Heart left ventricle (tissue), 16 donors: ENCODE data around the gene GLMP. TPM values are rescaled to one million over a fixed set of nuclear protein-coding genes. Genes with fewer than 3 reads are reported as not detected.

Experiments
- ATAC-seq, 4 donors: fragments of 200-7000 bp; cut with Tn5 transposase; one replicate each; pipeline ENCODE4 v1.9.1; 2020 to 2022; ENCODE audit warnings: moderate library complexity in 4 of 4, mild to moderate bottlenecking in 3 of 4, moderate number of reproducible peaks in 1 of 4
- DNase-seq, 5 donors: peaks; one replicate each; pipeline ENCODE4 v3.0.0-alpha.2; 2020
- H3K27ac ChIP-seq, 12 donors: fragments of 200-600 bp; sonication (generic) in 4 of 12; one replicate each; pipeline versions ENCODE4 v1.5.0 to v1.8.0; 2016 to 2022; ENCODE audit warnings: mild to moderate bottlenecking in 2 of 12
- H3K27me3 ChIP-seq, 9 donors: fragments of 200-600 bp; sonication (generic) in 2 of 9; one replicate each; pipeline versions ENCODE4 v1.5.1 to v1.8.0; 2016 to 2022; ENCODE audit warnings: mild to moderate bottlenecking in 3 of 9
- H3K36me3 ChIP-seq, 9 donors: fragments of 200-600 bp; sonication (generic) in 2 of 9; one replicate each; pipeline versions ENCODE4 v1.5.0 to v1.8.0; 2018 to 2022; ENCODE audit warnings: mild to moderate bottlenecking in 2 of 9
- H3K4me1 ChIP-seq, 12 donors: fragments of 200-600 bp; sonication (generic) in 4 of 12; one replicate each; pipeline versions ENCODE4 v1.5.0 to v1.8.0; 2016 to 2022; ENCODE audit warnings: mild to moderate bottlenecking in 3 of 12
- H3K4me3 ChIP-seq, 12 donors: fragments of 200-600 bp; sonication (generic) in 4 of 12; one replicate each; pipeline versions ENCODE4 v1.5.0 to v1.8.0; 2017 to 2022; ENCODE audit warnings: mild to moderate bottlenecking in 9 of 12, moderate library complexity in 4 of 12
- H3K9me3 ChIP-seq, 12 donors: fragments of 200-600 bp; sonication (generic) in 4 of 12; one replicate each; pipeline versions ENCODE4 v1.5.0 to v1.8.0; 2016 to 2022; ENCODE audit warnings: mild to moderate bottlenecking in 1 of 12
- POLR2A ChIP-seq, 2 donors: fragments of 450-650 bp; IDR thresholded peaks; one replicate each; pipeline ENCODE4 v1.6.1; 2017; ENCODE audit warnings: antibody characterized with exemption in 2 of 2, mild to moderate bottlenecking in 2 of 2, moderate library complexity in 2 of 2
- WGBS, 4 donors: extraction: QIAGEN DNeasy Blood & Tissue Kit in 2 of 4; methylation state at CpG; one replicate each; pipeline versions ENCODE4 v1.1.5 to v1.1.7; 2013 to 2018; 5-methylcytosine and 5-hydroxymethylcytosine counted together
- intact Hi-C, 10 donors: fragments of 100-400 bp; cut with DNase I; formaldehyde crosslinking; loops; one replicate each; pipeline versions ENCODE4 v1.11.1 to v1.14.2; 2022
- polyA plus RNA-seq, 2 donors: library from polyadenylated mRNA; stranded (reverse); fragments of 200-250 nt; gene quantifications; one replicate each; pipeline ENCODE4 v1.2.3, GENCODE V29; 2013
- total RNA-seq, 9 donors: library from RNA; depleted of rRNA in 2 of 9; stranded (reverse); fragments of >200 nt in 2 of 9; fragmentation: NEBNext Ultra II Directional in 3 of 9; extraction: Animal tissue kit (Norgen Biotek cat#: 25700) in 3 of 9; gene quantifications; one replicate each; pipeline versions ENCODE4 v1.1.0 to v1.2.4, GENCODE V29; 2016 to 2023
- TF ChIP-seq, protein P1 (sequence below), 12 donors: fragments of 200-600 bp; sonication (generic) in 4 of 12; IDR thresholded peaks; one replicate each; pipeline versions ENCODE4 v1.5.0 to v1.8.0; 2018 to 2022; ENCODE audit warnings: antibody characterized with exemption in 12 of 12, mild to moderate bottlenecking in 5 of 12
- donor health status: ischemic (EF 13 %, LVEDD 7.1; RV severe dilation, severe dysfunction).
- donor health status: healthy with polysubstance abuse.
- donor health status: DM: no; HTN: yes; CAD: no.
- donor health status: DM: no; HTN: no; CAD: no.
- donor health status: ischemic (EF 25% LVEDD 6.9; RV normal size, moderate dysfunction).
- donor health status: ischemic (EF 25% LVEDD 5.7; RV mildly dilated, moderate dysfunction).
- donor health status: healthy.
- donor health status: DM: yes; HTN: yes; CAD: no.
- donor health status: ischemic (EF 35%, LVEDD 5.7; RV mildly dilated, moderate dysfunction).
- donor health status: nonischemic (EF 11% LVEDD 7.7; RV severe dilation, severe dysfunction).
- donor health status: DM: yes; HTN: yes; CAD: no.
- donor health status: PGD.
- donor health status: ischemic (EF 29% LVEDD 5.4; RV normal size, mild dysfunction).
- donor health status: nonischemic (EF 23%, LVEDD 6.1; RV moderate dilation, normal function).

Gene GLMP
- total and polyA plus RNA-seq, 11 donors = 9.1 to 63.8 (median 16.0) TPM

DNA sequence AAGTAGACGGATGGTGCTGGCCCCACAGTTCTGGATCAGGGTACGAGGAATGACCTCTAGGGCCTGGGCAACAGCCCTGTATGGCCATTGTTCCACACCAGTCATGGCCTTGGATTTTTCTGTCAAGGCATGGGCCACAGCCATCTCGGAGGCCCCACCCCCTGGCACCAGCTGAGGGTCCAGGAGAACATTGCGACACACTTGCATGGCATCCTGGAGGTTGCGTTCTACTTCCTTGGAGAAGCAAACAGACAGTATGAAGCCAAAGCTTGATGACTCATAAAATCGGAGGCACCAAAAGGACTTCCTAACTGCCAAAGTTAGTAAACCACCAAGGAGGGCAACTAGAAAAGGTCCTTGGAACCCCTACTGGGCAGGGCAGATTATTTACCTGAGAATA, 15.5 kb upstream of the GLMP start:
- 85 to 92% (median 89%) methylated on average over 5 to 6 of the region's 6 CpGs for WGBS, 4 donors
- no peak overlapping the region for H3K27ac ChIP-seq
- no peak for ATAC-seq
- no peak for DNase-seq
- no peak overlapping the region for H3K4me3 ChIP-seq
- no peaks in the 10 kb centered on the region for H3K9me3 ChIP-seq
- peaks cover 0 to 100% (median 96%) of the 10 kb centered on the region in 9 donors for H3K36me3 ChIP-seq
- no peaks in the 10 kb centered on the region for H3K4me1 ChIP-seq
- H3K27me3 ChIP-seq = no peaks in the 10 kb centered on the region
- no peak for TF ChIP-seq POLR2A (IDR thresholded peaks at IDR 0.05)
- TF ChIP-seq, protein P1, sequence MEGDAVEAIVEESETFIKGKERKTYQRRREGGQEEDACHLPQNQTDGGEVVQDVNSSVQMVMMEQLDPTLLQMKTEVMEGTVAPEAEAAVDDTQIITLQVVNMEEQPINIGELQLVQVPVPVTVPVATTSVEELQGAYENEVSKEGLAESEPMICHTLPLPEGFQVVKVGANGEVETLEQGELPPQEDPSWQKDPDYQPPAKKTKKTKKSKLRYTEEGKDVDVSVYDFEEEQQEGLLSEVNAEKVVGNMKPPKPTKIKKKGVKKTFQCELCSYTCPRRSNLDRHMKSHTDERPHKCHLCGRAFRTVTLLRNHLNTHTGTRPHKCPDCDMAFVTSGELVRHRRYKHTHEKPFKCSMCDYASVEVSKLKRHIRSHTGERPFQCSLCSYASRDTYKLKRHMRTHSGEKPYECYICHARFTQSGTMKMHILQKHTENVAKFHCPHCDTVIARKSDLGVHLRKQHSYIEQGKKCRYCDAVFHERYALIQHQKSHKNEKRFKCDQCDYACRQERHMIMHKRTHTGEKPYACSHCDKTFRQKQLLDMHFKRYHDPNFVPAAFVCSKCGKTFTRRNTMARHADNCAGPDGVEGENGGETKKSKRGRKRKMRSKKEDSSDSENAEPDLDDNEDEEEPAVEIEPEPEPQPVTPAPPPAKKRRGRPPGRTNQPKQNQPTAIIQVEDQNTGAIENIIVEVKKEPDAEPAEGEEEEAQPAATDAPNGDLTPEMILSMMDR (IDR thresholded peaks at IDR 0.05) = no peak
- intact Hi-C loops = loop anchor here in 4 of 10 donors (10.0 kb wide), 4 partner anchors 56 to 396 kb away; partner anchors contain the start of genes BGLAP (in 1 of the 4), PAQR6 (in 1 of the 4) and RIT1 (in 1 of the 4)

DNA sequence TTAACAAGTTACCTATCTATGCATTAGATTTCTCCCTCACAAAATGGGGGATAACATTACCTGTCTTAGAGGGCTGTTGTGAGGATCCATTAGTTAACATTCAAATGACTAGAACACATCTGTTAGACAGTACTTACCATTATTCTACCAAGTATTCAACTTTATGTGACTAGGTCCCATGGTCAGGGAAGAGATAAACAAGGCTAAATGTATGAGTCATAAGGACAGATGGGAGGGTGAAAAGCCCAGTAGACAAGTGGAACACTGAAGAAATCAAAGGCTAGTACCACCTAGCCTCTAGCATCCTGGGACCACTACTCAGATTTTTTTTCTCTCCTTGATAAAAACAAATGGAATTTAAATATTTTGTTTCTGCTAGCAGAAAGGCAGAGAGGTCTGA, 12.6 kb upstream of the GLMP start:
- DNase-seq (no peak), ATAC-seq (no peak)
- H3K27ac ChIP-seq = no peak overlapping the region
- no peaks in the 10 kb centered on the region for H3K9me3 ChIP-seq
- H3K4me1 ChIP-seq = no peaks in the 10 kb centered on the region
- intact Hi-C loops = no loop called here
- TF ChIP-seq POLR2A (IDR thresholded peaks at IDR 0.05) = no peak
- TF ChIP-seq, protein P1 (IDR thresholded peaks at IDR 0.05) = no peak
- H3K36me3 ChIP-seq = peaks cover 0 to 92% (median 84%) of the 10 kb centered on the region in 9 donors
- H3K4me3 ChIP-seq = no peak overlapping the region
- no peaks in the 10 kb centered on the region for H3K27me3 ChIP-seq

DNA sequence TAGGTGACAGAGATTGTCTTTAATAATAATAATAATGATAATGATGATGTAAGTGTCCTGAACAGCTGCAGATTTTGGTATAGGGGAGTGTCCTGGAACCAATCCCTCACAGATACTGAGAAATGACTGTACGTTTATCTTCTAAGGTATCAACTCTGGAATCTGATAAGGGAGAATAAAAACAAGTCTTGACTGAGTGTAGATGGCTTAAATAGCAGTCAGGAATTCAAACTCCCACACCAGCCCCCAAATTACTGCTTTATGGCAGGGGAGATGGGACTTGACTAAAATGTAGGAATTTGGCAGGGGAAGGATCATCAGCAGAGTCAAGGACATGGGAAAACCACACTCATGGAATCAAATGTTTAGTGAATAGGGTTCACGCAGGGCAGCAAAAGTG, 9.7 kb upstream of the GLMP start:
- H3K9me3 ChIP-seq = no peaks in the 10 kb centered on the region
- no peak for ATAC-seq
- no peak for TF ChIP-seq POLR2A (IDR thresholded peaks at IDR 0.05)
- TF ChIP-seq, protein P1 (IDR thresholded peaks at IDR 0.05) = no peak

GRCh38 chr1:156303241-156303640, 7.8 kb upstream of the GLMP start:
- DNase-seq (no peak), ATAC-seq (no peak)
- WGBS, 4 donors = 81 to 94% (median 91%) methylated on average over 4 of the region's 4 CpGs
- no peak for TF ChIP-seq POLR2A (IDR thresholded peaks at IDR 0.05)
- TF ChIP-seq, protein P1 (IDR thresholded peaks at IDR 0.05) = no peak
- intact Hi-C loops = no loop called here
- Histone ChIP-seq H3K27ac (no peak overlapping the region), H3K4me3 (no peak overlapping the region), H3K4me1 (no peaks in the 10 kb centered on the region), H3K36me3 (peaks cover 0 to 45% (median 36%) of the 10 kb centered on the region in 9 donors), H3K27me3 (no peaks in the 10 kb centered on the region), H3K9me3 (no peaks in the 10 kb centered on the region)

More for the DNA sequence above, 9.7 kb upstream of the GLMP start:
- Histone ChIP-seq H3K4me3 (no peak overlapping the region), H3K4me1 (no peaks in the 10 kb centered on the region), H3K27ac (no peak overlapping the region), H3K27me3 (no peaks in the 10 kb centered on the region), H3K36me3 (peaks cover 0 to 64% (median 55%) of the 10 kb centered on the region in 9 donors)
- intact Hi-C loops = no loop called here
- DNase-seq = no peak
- 76 to 88% (median 84%) methylated on average over 2 of the region's 2 CpGs for WGBS, 4 donors
